Fibroblast of upper back skin (primary cell): ENCODE measurements around the gene ABCG4.
"Not testable (repeated sequence)": the region's sequence is repeated elsewhere in the genome, so short reads cannot be mapped to it uniquely, and the experiment has no call there.

Experiments
- DNase-seq: peaks from one replicate; pipeline ENCODE4 v3.0.0-alpha.2; 2013

Gene ABCG4

GRCh38 chr11:119155733-119156492, 7.1 kb downstream of the ABCG4 start:
- DNase-seq = no peak

- DNase-seq = no peak
Observed at GRCh38 chr11:119156496-119156895, 7.6 kb downstream of the ABCG4 start.

GRCh38 chr11:119157063-119157462, 8.2 kb downstream of the ABCG4 start:
- no peak for DNase-seq

GRCh38 chr11:119158467-119158866, 9.6 kb downstream of the ABCG4 start:
- DNase-seq = no peak

- DNase-seq = no peak
Observed at GRCh38 chr11:119160151-119160550, 11.3 kb downstream of the ABCG4 start.

- DNase-seq = no peak
Observed at GRCh38 chr11:119161871-119162270, 13.0 kb downstream of the ABCG4 start.

- DNase-seq = peak; percentile 60
Observed at GRCh38 chr11:119166368-119167076, 17.7 kb downstream of the ABCG4 start.

- DNase-seq = not testable (repeated sequence)
Observed at GRCh38 chr11:119167077-119167458, 18.2 kb downstream of the ABCG4 start.

GRCh38 chr11:119167933-119168332, 19.1 kb downstream of the ABCG4 start:
- DNase-seq = no peak

GRCh38 chr11:119168471-119169281, 19.8 kb downstream of the ABCG4 start, which contains the start of gene NLRX1:
Gene NLRX1 (plus strand): TSS chr11:119168725. CDS start chr11:119171404, 2,679 bp downstream.
- peak; percentile 82 for DNase-seq

GRCh38 chr11:119169282-119169719, 20.4 kb downstream of the ABCG4 start:
- DNase-seq = peak; percentile 31

- no peak for DNase-seq
Observed at GRCh38 chr11:119172513-119172912, 23.7 kb downstream of the ABCG4 start.

- no peak for DNase-seq
Observed at GRCh38 chr11:119173453-119173852, 24.6 kb downstream of the ABCG4 start.

- peak; percentile 41 for DNase-seq
Observed at GRCh38 chr11:119175493-119176077, 26.7 kb downstream of the ABCG4 start.

- DNase-seq = peak; percentile 29
Observed at GRCh38 chr11:119178166-119178680, 29.4 kb downstream of the ABCG4 start.

- DNase-seq = no peak
Observed at GRCh38 chr11:119179342-119179741, 30.5 kb downstream of the ABCG4 start.

GRCh38 chr11:119179983-119180382, 31.1 kb downstream of the ABCG4 start:
- no peak for DNase-seq

GRCh38 chr11:119180729-119181676, 32.2 kb downstream of the ABCG4 start:
- no peak for DNase-seq

GRCh38 chr11:119181677-119182412, 33.0 kb downstream of the ABCG4 start:
- DNase-seq = no peak

- DNase-seq = not testable (repeated sequence)
Observed at GRCh38 chr11:119184399-119184798, 35.5 kb downstream of the ABCG4 start.
